ENCODE data around the gene EGLN3.

EGLN3 gene

GRCh38 chr14:33911046-33911445 lies 39.8 kb downstream of the EGLN3 start:
- no peaks in the 10 kb centered on the region for H3K9me3 ChIP-seq (ENCODE audit: control insufficient read depth, insufficient read depth, low read length)
- H3K4me3 ChIP-seq (ENCODE audit: low read length), result no peak overlapping the region
- no peaks in the 10 kb centered on the region for H3K9me2 ChIP-seq (replicated peaks; ENCODE audit: control insufficient read depth, low read length)

DNA sequence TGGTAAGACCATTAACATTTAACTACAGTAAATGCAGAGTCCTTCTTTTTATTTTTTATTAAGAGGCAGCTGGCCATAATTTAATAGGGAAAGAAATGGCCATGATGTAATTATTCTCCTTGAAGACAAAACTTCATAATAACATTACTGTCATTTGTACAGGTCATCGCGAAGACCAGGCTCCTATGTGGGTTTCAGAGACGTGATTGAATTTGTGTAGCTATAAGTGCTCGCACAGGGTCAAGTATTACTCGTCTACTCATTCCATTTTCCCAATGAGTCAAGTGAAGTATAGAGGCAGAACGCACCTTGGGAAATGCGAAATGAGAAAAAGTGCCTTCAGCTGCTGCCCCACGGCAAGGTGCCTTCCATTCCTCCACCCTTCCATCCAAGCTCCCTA lies 40.4 kb downstream of the EGLN3 start:
- Histone ChIP-seq H3F3A (ENCODE audit: control insufficient read depth, insufficient read depth) (no peaks in the 10 kb centered on the region), H3K27me3 (ENCODE audit: control insufficient read depth, low read length) (no peaks in the 10 kb centered on the region), H3K79me2 (ENCODE audit: control insufficient read depth, low read length) (no peaks in the 10 kb centered on the region), H3K9me3 (ENCODE audit: control insufficient read depth, insufficient read depth, low read length) (no peaks in the 10 kb centered on the region), H3K9me2 (replicated peaks; ENCODE audit: control insufficient read depth, low read length) (no peaks in the 10 kb centered on the region), H3K4me2 (ENCODE audit: low read length) (no peak overlapping the region), H3K27ac (ENCODE audit: low read depth, low read length) (no peak overlapping the region), H3K4me1 (ENCODE audit: control insufficient read depth, low read length) (no peaks in the 10 kb centered on the region), H3K4me3 (ENCODE audit: low read length) (no peak overlapping the region), H3K36me3 (ENCODE audit: control insufficient read depth, low read length) (no peaks in the 10 kb centered on the region), H4K20me1 (ENCODE audit: control insufficient read depth, insufficient read depth, low read depth, low read length) (no peaks in the 10 kb centered on the region)
- TF ChIP-seq EZH2phosphoT487 (IDR thresholded peaks at IDR 0.05; ENCODE audit: borderline replicate concordance, low read length) (no peak), CTCF (IDR thresholded peaks at IDR 0.05; ENCODE audit: low read depth, low read length, poor library complexity, severe bottlenecking) (no peak)

More at GRCh38 chr14:33911046-33911445, 39.8 kb downstream of the EGLN3 start:
- H3K79me2 ChIP-seq (ENCODE audit: control insufficient read depth, low read length), result no peaks in the 10 kb centered on the region
- no peaks in the 10 kb centered on the region for H3F3A ChIP-seq (ENCODE audit: control insufficient read depth, insufficient read depth)
- H3K4me2 ChIP-seq (ENCODE audit: low read length), result no peak overlapping the region
- H4K20me1 ChIP-seq (ENCODE audit: control insufficient read depth, insufficient read depth, low read depth, low read length), result no peaks in the 10 kb centered on the region
- H3K36me3 ChIP-seq (ENCODE audit: control insufficient read depth, low read length), result no peaks in the 10 kb centered on the region
- no peaks in the 10 kb centered on the region for H3K4me1 ChIP-seq (ENCODE audit: control insufficient read depth, low read length)
- no peaks in the 10 kb centered on the region for H3K27me3 ChIP-seq (ENCODE audit: control insufficient read depth, low read length)
- TF ChIP-seq CTCF (IDR thresholded peaks at IDR 0.05; ENCODE audit: low read depth, low read length, poor library complexity, severe bottlenecking) (no peak), EZH2phosphoT487 (IDR thresholded peaks at IDR 0.05; ENCODE audit: borderline replicate concordance, low read length) (no peak)
- no peak overlapping the region for H3K27ac ChIP-seq (ENCODE audit: low read depth, low read length)

DNA sequence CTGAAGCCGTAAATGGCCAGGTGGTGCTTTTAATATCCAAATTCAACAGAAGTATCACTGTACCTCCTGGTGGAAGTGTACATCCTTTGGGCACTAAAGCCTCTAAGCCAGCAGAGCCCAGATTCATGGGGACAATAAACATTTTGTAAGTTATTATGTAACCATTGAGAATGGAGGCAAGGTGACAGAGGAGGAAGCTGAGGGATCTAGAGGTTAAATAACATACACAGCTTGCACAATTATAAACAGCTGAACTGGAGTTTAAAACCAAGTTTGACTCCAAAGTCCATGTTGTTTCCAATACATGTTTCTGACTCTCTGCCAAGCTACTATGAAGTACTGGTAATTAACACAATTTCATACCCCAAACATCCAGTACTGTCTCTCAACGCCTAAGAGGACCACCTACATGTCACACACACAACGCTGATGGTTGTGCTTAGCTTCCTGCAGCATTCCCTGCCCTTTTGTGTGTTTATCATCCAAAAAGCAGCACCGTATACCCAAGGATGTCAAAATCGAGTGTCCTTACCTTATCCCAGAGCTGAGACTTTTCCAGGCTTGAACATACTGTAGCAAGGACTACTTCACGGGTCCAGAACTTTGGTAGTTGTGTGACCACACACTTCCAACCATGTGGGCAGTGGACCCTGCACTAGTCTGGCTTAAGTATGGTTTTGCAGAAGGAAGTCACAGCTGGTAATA lies 41.3 kb downstream of the EGLN3 start:
- TF ChIP-seq EZH2phosphoT487 (IDR thresholded peaks at IDR 0.05; ENCODE audit: borderline replicate concordance, low read length), result no peak
- Histone ChIP-seq H4K20me1 (ENCODE audit: control insufficient read depth, insufficient read depth, low read depth, low read length) (no peaks in the 10 kb centered on the region), H3K27ac (ENCODE audit: low read depth, low read length) (no peak overlapping the region), H3F3A (ENCODE audit: control insufficient read depth, insufficient read depth) (no peaks in the 10 kb centered on the region), H3K4me3 (ENCODE audit: low read length) (no peak overlapping the region), H3K9me2 (replicated peaks; ENCODE audit: control insufficient read depth, low read length) (no peaks in the 10 kb centered on the region), H3K79me2 (ENCODE audit: control insufficient read depth, low read length) (no peaks in the 10 kb centered on the region), H3K4me2 (ENCODE audit: low read length) (no peak overlapping the region), H3K9me3 (ENCODE audit: control insufficient read depth, insufficient read depth, low read length) (no peaks in the 10 kb centered on the region), H3K27me3 (ENCODE audit: control insufficient read depth, low read length) (no peaks in the 10 kb centered on the region), H3K36me3 (ENCODE audit: control insufficient read depth, low read length) (no peaks in the 10 kb centered on the region), H3K4me1 (ENCODE audit: control insufficient read depth, low read length) (no peaks in the 10 kb centered on the region)

GRCh38 chr14:33908540-33909223 lies 42.2 kb downstream of the EGLN3 start:
- no peaks in the 10 kb centered on the region for H3K36me3 ChIP-seq (ENCODE audit: control insufficient read depth, low read length)
- H4K20me1 ChIP-seq (ENCODE audit: control insufficient read depth, insufficient read depth, low read depth, low read length), result no peaks in the 10 kb centered on the region
- H3K79me2 ChIP-seq (ENCODE audit: control insufficient read depth, low read length), result no peaks in the 10 kb centered on the region
- no peaks in the 10 kb centered on the region for H3K9me2 ChIP-seq (replicated peaks; ENCODE audit: control insufficient read depth, low read length)
- no peaks in the 10 kb centered on the region for H3K9me3 ChIP-seq (ENCODE audit: control insufficient read depth, insufficient read depth, low read length)
- H3K4me1 ChIP-seq (ENCODE audit: control insufficient read depth, low read length), result no peaks in the 10 kb centered on the region
- no peaks in the 10 kb centered on the region for H3K27me3 ChIP-seq (ENCODE audit: control insufficient read depth, low read length)
- H3K4me3 ChIP-seq (ENCODE audit: low read length), result no peak overlapping the region
- TF ChIP-seq EZH2phosphoT487 (IDR thresholded peaks at IDR 0.05; ENCODE audit: borderline replicate concordance, low read length) (no peak), CTCF (IDR thresholded peaks at IDR 0.05; ENCODE audit: low read depth, low read length, poor library complexity, severe bottlenecking) (no peak)
- H3K27ac ChIP-seq (ENCODE audit: low read depth, low read length), result no peak overlapping the region
- no peak overlapping the region for H3K4me2 ChIP-seq (ENCODE audit: low read length)
- H3F3A ChIP-seq (ENCODE audit: control insufficient read depth, insufficient read depth), result no peaks in the 10 kb centered on the region

Data from DOHH2 (cell line).